Measurements from ENCODE around the gene CAMTA1.

- TF ChIP-seq CTCF (IDR thresholded peaks at IDR 0.05) = no peak
- no peak for TF ChIP-seq POLR2A (IDR thresholded peaks at IDR 0.05)
Measured at GRCh38 chr1:6803357-6803756, 18.1 kb downstream of the CAMTA1 start.

Measured in prostate gland (tissue), 2 donors.